ENCODE data around the gene ZWILCH.
A peak's percentile ranks its signal among the peaks of the same experiment; 100 is the strongest.
"Not testable (repeated sequence)": the region's sequence is repeated elsewhere in the genome, so short reads cannot be mapped to it uniquely, and the experiment has no call there.

The ZWILCH gene

DNA sequence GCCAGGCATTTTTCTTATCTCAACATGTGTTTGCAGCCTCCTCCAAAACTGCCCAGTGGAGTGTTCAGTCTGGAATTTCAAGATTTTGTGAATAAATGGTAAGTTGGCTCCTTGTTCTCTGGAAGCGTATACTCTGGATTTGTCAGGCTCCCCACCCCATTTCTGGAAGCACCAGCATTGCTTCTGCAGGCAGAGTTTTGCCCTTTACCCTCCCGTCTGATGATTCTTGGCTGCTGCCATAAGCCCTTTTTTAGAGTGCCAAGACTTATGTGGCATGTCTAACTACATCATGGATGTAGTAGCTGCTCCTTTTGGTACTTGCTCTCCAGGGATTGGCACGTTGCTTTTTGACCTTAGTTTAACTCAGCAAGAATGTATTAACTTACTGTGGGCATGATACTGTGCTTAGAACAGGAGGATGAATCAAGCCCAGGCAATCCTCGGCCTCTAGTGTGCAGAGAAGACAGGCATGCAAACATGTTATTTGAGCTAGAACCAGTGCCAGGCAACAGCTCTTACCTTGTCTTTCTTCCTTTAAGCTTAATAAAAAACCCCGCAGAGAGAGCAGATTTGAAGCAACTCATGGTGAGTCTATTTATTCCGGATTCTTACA lies 15.8 kb upstream of the ZWILCH start:
- no peak for DNase-seq

DNA sequence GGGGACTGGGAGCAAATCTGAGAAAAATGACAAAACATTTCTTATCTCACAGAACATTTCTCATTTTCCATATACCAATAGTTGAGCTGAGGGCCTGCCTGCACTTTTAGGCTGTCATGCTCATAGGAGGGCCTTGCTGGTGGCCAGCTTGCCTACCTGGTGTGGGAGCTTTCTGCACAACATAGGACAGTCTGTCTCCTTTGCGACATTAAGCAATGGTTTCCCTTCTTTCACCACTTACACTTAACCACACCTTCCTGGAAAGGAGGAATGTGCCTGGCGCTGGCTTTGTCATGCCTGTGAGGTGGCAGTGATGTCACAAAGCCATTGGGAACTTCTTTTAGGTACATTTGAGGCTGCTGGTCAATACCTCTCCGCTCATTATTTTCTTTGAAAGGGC lies 13.3 kb upstream of the ZWILCH start:
- no peak for DNase-seq

DNA sequence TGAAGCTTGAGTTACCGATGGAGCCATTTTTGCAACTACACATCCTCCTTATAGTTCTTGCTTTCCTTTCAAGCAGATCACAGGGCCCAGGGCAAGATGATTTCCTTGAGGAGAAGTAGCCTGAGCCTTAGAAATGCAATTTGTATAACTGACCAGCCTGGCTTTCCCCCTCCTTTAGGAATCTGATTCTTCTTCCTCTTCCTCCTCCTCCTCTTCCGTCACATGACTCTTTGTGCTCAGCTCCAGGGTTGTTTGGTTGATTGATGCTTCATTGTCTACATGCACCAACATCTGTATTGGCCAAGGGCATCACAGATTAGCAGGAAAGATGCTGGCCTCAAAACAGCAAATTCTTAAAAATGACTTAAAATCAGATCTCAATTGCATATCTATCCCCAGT lies 10.9 kb upstream of the ZWILCH start:
- DNase-seq, result no peak

GRCh38 chr15:66496951-66497501 lies 8.1 kb upstream of the ZWILCH start:
- DNase-seq, result no peak

GRCh38 chr15:66497502-66498455 lies 7.3 kb upstream of the ZWILCH start, which contains the start of gene SNAPC5:
SNAPC5 (minus strand) TSS chr15:66497762; CDS start chr15:66497731, 31 bp downstream.
- peak; percentile 82 for DNase-seq

DNA sequence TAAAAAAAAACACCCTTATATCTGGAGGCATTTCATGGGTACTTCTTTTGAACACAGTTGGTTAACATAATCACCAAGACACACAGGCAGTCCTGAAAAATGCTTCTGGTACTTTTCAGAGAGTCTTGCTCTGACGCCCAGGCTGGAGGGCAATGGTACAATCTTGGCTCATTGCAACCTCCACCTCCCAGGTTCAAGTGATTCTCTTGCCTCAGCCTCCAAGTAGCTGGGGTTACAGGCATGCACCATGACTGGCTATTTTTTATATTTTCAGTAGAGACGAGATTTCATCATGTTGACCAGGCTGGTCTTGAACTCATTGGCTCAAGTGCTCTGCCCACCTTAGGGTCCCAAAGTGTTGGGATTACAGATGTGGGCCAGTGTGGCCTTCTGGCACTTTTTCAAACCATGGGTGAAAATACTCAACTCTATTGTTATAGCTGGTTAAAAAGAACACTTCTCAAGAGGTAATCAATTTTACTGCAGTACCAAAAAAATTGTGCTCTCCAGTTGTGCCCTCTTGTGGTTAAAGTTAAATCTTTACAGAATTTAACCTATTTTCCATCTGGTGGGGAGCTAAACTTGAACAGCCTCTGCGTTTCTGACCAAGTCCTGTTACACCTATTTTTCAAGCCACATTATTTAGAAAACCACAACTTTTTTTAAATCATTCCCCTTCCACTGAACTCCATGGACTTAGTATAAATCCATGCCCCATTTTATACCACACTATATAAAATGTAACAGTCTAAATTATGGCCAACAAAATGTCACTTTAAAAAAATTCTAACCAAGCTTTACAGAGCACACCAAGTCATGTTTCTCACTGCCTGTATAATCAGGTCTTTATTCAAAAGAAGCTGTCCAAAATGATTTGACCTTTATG lies 6.4 kb upstream of the ZWILCH start:
- no peak for DNase-seq

DNA sequence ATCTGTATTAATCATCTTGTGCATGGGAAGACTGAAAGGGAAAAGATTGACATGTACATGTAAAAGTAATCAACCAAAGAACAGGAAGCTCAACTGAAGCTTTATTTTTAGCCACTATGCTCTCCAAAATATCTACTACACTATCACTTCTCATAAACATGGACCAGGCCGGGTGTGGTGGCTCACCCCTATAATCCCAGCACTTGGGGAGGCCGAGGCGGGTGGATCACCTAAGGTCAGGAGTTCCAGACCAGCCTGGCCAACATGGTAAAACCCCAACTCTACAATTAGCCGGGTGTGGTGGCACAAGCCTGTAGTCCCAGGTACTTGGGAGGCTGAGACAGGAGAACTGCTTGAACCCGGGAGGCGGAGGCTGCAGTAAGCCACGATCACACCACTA lies 4.8 kb upstream of the ZWILCH start:
- not testable (repeated sequence) for DNase-seq

DNA sequence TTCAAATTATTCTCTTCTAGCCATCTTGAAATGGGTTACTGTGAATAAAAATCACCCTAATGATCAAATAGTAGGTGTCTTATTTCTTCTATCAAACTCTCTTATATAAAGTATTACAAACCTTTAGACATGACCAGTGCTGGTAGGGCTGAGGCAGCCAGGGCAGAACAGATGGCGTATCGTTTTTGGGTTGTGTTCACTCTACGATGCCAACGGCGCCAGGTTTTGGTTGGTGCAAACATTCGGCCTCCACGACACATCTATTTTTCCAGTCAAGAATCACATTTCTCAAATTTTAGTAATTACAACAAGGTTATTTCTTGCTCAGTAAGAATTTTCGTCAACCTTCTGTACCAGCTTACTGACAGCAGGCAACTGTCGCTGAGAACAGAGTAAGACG lies 2.6 kb upstream of the ZWILCH start:
- no peak for DNase-seq

DNA sequence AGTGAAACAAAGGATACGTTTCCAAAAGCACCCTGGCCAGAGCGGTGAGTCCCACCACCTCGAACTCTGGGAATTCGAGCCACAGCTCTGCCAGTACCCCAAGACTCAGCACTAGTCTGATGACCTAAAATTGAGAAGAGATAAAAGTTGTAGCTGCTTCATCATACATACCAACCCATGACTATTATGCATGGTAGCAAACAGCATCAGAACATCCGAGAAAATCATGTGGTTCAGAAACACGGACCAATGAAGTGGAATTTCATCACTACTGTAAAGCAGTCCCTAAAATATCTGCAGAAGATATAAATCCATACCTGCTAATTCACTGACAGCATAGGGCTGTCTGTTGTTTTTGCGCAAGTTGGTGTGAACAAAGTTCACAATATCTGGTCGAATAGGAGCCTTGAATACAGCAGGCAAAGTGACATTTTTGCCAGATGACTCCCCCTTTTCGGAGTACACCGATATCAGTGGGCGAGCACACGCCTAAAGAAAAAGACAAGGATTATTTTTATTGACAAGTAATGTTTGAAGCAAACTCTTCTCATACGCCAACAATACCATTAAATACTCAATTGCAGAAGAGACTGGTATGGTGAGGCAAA lies 2.0 kb upstream of the ZWILCH start:
- DNase-seq, result not testable (repeated sequence)

DNA sequence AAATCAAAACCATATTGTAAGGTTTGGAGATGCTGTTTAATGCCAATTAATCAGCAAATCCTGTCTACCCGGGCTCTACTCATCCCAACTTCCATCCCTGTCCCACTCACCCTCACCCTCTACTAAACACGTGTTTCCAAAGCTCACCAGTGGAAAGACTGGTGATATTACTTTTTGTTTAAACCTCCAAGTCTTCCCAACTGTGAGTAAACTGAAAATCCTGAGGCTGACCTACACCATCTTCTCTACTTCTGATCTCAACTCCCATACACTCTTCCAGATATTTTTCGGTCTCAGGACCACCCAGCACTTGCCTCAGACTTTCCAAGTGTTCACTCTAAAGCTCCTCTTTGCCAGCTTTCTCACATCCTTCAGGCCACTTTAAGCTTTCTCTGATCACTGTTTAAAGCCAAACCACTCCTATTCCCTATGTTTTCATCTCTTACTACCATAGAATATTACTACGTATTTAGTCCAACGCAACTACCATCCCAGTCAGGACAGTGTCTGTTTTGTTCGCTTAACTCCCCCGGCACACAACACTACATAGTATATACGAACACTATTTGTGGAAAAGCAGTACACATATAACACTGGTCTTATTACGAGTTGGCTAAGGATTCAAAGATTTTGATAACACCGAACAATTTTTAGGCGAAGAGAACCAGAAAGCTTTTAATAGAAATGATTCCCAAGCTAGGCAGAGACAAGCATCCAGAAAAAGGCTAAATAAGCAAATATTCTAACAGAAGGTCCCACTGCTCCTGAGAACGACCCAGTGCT lies 1.2 kb upstream of the ZWILCH start:
- DNase-seq, result no peak

DNA sequence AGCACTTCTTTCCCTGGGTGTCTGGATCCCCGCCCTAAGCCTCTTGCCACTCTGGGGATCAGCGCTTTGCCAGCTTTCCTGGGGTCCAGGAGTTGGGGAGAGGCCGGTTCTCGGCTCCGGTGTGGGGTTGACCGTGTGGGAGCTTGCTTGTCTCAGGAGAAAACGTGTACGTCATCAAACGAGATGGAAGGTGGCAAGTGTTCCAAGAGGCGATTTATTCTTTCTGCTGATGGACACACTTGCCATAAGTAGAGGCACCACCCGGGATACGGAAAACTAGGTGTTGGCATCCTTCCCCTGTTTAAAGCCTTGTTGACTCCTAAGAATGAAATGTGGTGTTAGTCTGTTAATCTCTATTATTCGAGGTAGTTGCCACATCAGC lies 295 bp downstream of the ZWILCH start:
- DNase-seq, result peak; percentile 63

DNA sequence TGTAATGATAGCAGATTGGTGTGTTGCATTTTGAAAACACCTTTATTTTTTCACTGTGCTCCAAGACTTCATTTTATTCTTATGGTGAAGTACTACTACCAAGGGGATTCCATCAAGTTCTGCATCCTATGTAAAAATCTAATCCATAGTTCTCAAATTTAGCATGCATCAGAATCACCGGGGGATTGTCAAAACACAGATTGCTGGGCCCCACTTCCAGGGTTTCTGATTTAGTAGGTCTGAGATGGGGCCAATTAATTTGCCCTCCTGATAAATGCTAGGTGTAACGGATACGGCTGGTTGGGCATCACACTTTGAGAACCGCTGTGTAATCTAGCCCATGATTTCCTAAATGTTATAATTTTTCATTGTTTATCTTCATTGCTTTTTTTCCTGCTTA lies 692 bp downstream of the ZWILCH start:
- DNase-seq, result no peak

GRCh38 chr15:66508293-66508883 lies 3.3 kb downstream of the ZWILCH start:
- DNase-seq, result no peak

GRCh38 chr15:66514586-66514985 lies 9.5 kb downstream of the ZWILCH start:
- no peak for DNase-seq

- DNase-seq, result no peak
These were observed 10.8 kb downstream of the ZWILCH start for GRCh38 chr15:66515901-66516322.

GRCh38 chr15:66523926-66524325 lies 18.8 kb downstream of the ZWILCH start:
- DNase-seq, result no peak

DNA sequence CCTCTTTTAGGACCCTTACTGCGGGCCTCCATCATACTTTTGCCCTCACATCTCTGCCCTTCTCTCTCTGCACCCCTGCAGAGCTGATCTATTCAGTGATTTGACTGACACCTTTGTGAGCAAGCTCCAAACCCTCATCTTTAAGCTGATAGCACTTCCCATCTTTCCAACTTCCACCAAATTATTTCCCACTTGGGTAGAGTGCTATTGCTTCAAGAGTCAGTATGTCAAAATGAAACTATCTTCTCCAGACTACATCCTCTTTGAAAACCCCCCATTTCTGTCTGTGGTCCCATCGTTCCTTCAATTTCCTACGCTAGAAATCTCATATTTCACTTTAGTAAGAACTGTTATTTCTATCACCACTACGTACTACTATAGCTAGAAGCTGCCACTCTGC lies 19.7 kb downstream of the ZWILCH start:
- DNase-seq, result no peak

- DNase-seq, result no peak
These were observed 29.9 kb downstream of the ZWILCH start for GRCh38 chr15:66535056-66535455.

- no peak for DNase-seq
These were observed 37.8 kb downstream of the ZWILCH start for GRCh38 chr15:66542896-66543295.

DNA sequence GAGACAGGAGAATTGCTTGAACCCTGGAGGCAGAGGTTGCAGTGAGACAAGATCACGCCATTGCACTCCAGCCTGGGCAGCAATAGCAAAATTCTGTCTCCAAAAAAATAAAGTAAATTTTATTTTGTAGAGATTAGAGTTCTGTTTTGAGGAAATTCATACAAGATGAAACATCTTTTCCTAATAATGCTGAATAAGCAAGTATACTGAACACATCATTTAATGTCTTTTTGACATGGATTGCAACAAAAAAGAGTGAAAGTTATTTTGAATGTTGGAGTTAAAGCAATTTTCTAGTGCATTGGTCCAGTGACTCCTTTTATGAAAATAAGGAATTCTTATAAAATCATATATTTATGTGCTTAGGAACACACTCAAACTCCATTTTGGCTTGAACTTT lies 40.1 kb downstream of the ZWILCH start:
- DNase-seq, result no peak

DNA sequence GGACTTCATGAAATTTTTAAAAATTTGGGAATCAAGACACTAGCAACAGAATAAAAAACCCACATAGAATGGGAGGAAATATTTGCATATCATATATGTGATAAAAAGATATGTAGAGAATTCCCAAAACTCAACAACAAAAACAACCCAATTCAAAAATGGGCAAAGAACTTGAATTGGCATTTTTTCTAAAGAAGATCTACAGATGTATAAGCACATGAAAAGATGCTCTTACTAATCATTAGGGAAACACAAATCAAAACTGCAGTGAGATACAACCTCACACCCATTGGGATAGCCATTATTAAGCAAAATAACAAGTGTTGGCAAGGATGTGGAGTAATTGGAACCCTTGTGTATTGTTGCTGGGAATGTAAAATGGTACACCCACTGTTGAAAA lies 50.6 kb downstream of the ZWILCH start:
- DNase-seq, result no peak

Measured in kidney glomerular epithelial cell (primary cell).